Measurements from ENCODE around the gene CABLES1. TPM values are rescaled to one million over a fixed set of nuclear protein-coding genes. Genes with fewer than 3 reads are reported as not detected.

CABLES1 gene
- total RNA-seq, 1 experiment from 2014 or later: 16.2 TPM

- H3K9me3 Mint-ChIP-seq (ENCODE audit: low read depth, unreplicated experiment): peaks cover 2% of the 10 kb centered on the region
- no peak overlapping the region for H3K27ac Mint-ChIP-seq (ENCODE audit: unreplicated experiment)
- intact Hi-C loops (cut with micrococcal nuclease; ENCODE audit: unreplicated experiment): no loop called here
- TF ChIP-seq CTCF (IDR thresholded peaks at IDR 0.05; ENCODE audit: unreplicated experiment): no peak
- no peaks in the 10 kb centered on the region for H3K27me3 Mint-ChIP-seq (ENCODE audit: unreplicated experiment)
- CTCF ChIA-PET: no interaction called here
- BruUV-seq (replicated peaks): no TSS peak
- no peak for DNase-seq
- no peaks in the 10 kb centered on the region for H3K4me1 Mint-ChIP-seq (ENCODE audit: low read depth, unreplicated experiment)
- H3K36me3 Mint-ChIP-seq (ENCODE audit: insufficient read depth, unreplicated experiment): no peaks in the 10 kb centered on the region
- H3K4me3 Mint-ChIP-seq (ENCODE audit: low read depth, unreplicated experiment): no peak overlapping the region
Measured at GRCh38 chr18:23245461-23245860, 110.2 kb downstream of the CABLES1 start.

GRCh38 chr18:23247331-23247730 lies 112.0 kb downstream of the CABLES1 start:
- no peaks in the 10 kb centered on the region for H3K4me1 Mint-ChIP-seq (ENCODE audit: low read depth, unreplicated experiment)
- H3K9me3 Mint-ChIP-seq (ENCODE audit: low read depth, unreplicated experiment): peaks cover 2% of the 10 kb centered on the region
- CTCF ChIA-PET: no interaction called here
- TF ChIP-seq CTCF (IDR thresholded peaks at IDR 0.05; ENCODE audit: unreplicated experiment): no peak
- no TSS peak for BruUV-seq (replicated peaks)
- intact Hi-C loops (cut with micrococcal nuclease; ENCODE audit: unreplicated experiment): no loop called here
- no peak overlapping the region for H3K27ac Mint-ChIP-seq (ENCODE audit: unreplicated experiment)
- H3K27me3 Mint-ChIP-seq (ENCODE audit: unreplicated experiment): no peaks in the 10 kb centered on the region
- no peak overlapping the region for H3K4me3 Mint-ChIP-seq (ENCODE audit: low read depth, unreplicated experiment)
- H3K36me3 Mint-ChIP-seq (ENCODE audit: insufficient read depth, unreplicated experiment): no peaks in the 10 kb centered on the region
- no peak for DNase-seq

DNA sequence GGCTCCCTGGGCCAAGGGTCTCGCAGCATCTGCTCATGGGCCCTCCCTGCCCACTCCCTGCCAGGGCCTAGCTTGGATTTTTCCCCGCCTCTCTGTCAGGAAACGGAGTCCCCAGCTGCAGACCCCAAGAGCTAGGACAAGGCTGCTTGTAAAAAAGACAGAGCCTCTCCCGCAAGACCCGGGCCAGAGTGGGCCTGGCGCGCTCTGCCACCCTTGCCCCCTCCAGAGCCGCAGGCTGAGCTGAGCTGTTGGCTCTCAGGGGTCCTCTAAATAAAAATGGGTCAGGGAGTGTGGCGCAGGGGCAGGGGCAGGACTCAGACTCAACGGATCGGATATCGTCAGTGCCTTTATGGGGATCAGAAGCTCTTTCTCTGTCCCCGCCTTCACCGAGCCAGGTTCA lies 112.6 kb downstream of the CABLES1 start:
- intact Hi-C loops (cut with micrococcal nuclease; ENCODE audit: unreplicated experiment): loop anchor here (2.0 kb wide), 1 partner anchor 23 kb away; no protein-coding TSS in a partner anchor
- H3K27me3 Mint-ChIP-seq (ENCODE audit: unreplicated experiment): no peaks in the 10 kb centered on the region
- H3K4me1 Mint-ChIP-seq (ENCODE audit: low read depth, unreplicated experiment): no peaks in the 10 kb centered on the region
- no peak for TF ChIP-seq CTCF (IDR thresholded peaks at IDR 0.05; ENCODE audit: unreplicated experiment)
- no peak overlapping the region for H3K4me3 Mint-ChIP-seq (ENCODE audit: low read depth, unreplicated experiment)
- no peak overlapping the region for H3K27ac Mint-ChIP-seq (ENCODE audit: unreplicated experiment)
- DNase-seq: no peak
- BruUV-seq (replicated peaks): no TSS peak
- H3K9me3 Mint-ChIP-seq (ENCODE audit: low read depth, unreplicated experiment): peaks cover 2% of the 10 kb centered on the region
- H3K36me3 Mint-ChIP-seq (ENCODE audit: insufficient read depth, unreplicated experiment): no peaks in the 10 kb centered on the region
- CTCF ChIA-PET: interaction anchor here (0.6 kb wide), 1 partner anchor 122 kb away, joined by 4 read pairs; no protein-coding TSS in a partner anchor

- Mint-ChIP-seq H3K4me3 (ENCODE audit: low read depth, unreplicated experiment) (no peak overlapping the region), H3K9me3 (ENCODE audit: low read depth, unreplicated experiment) (peaks cover 2% of the 10 kb centered on the region), H3K27ac (ENCODE audit: unreplicated experiment) (no peak overlapping the region), H3K27me3 (ENCODE audit: unreplicated experiment) (no peaks in the 10 kb centered on the region), H3K4me1 (ENCODE audit: low read depth, unreplicated experiment) (no peaks in the 10 kb centered on the region), H3K36me3 (ENCODE audit: insufficient read depth, unreplicated experiment) (no peaks in the 10 kb centered on the region)
- DNase-seq: no peak
- no TSS peak for BruUV-seq (replicated peaks)
- CTCF ChIA-PET: no interaction called here
- intact Hi-C loops (cut with micrococcal nuclease; ENCODE audit: unreplicated experiment): loop anchor here (2.0 kb wide), 1 partner anchor 22 kb away; no protein-coding TSS in a partner anchor
- TF ChIP-seq CTCF (IDR thresholded peaks at IDR 0.05; ENCODE audit: unreplicated experiment): no peak
Measured at GRCh38 chr18:23248826-23249225, 113.5 kb downstream of the CABLES1 start.

All from Calu3 (cell line).